OCI-LY3 (cell line): ENCODE data around the gene PDCD4.

Experiments used
- H2AFZ ChIP-seq: fragments of 200-600, 300-600 bp; shearing (Covaris generic); 2 replicates; pipeline ENCODE4 v1.6.0; 2014; ENCODE audit warnings: antibody characterized with exemption, low read depth, low read length
- H3K27ac ChIP-seq: fragments of 200-600, 300-600 bp; sonication (generic); 2 replicates; pipeline ENCODE4 v1.5.1; 2014; ENCODE audit warnings: mild to moderate bottlenecking, low read length, moderate library complexity, mixed read lengths
- H3K27me3 ChIP-seq: fragments of 200-600, 300-600 bp; sonication (generic); 2 replicates; pipeline ENCODE4 v1.6.1; 2014; ENCODE audit warnings: low read depth, low read length, mixed read lengths
- H3K36me3 ChIP-seq: fragments of 200-600, 300-600 bp; sonication (generic); replicated peaks from 2 replicates; pipeline ENCODE3; 2014; ENCODE audit warnings: low read depth, low read length, mixed read lengths
- H3K4me1 ChIP-seq: fragments of 300-600, 200-600 bp; sonication (generic); 2 replicates; pipeline ENCODE4 v1.6.1; 2014; ENCODE audit warnings: low read length, mixed read lengths
- H3K4me2 ChIP-seq: fragments of 200-600, 300-600 bp; sonication (generic); 2 replicates; pipeline ENCODE4 v1.6.1; 2014; ENCODE audit warnings: low read length, mixed read lengths
- H3K4me3 ChIP-seq: fragments of 300-600, 200-600 bp; sonication (generic); 2 replicates; pipeline ENCODE4 v1.5.1; 2014; ENCODE audit warnings: antibody characterized with exemption, mild to moderate bottlenecking, low read length, moderate library complexity
- H3K79me2 ChIP-seq: fragments of 300-600, 200-600 bp; shearing (Covaris generic); 2 replicates; pipeline ENCODE4 v1.6.1; 2014; ENCODE audit warnings: mild to moderate bottlenecking, low read length, mixed read lengths
- H3K9ac ChIP-seq: fragments of 300-600, 200-600 bp; shearing (Covaris generic); 2 replicates; pipeline ENCODE4 v1.6.0; 2014; ENCODE audit warnings: mild to moderate bottlenecking, low read length, moderate library complexity
- H3K9me3 ChIP-seq: fragments of 200-600, 300-600 bp; shearing (Covaris generic); 2 replicates; pipeline ENCODE4 v1.6.1; 2014; ENCODE audit warnings: low read length, mixed read lengths; ENCODE audit not compliant: insufficient read depth
- H4K20me1 ChIP-seq: fragments of 200-600, 300-600 bp; sonication (generic); 2 replicates; pipeline ENCODE4 v1.6.1; 2016; ENCODE audit warnings: low read length, mixed read lengths; ENCODE audit not compliant: insufficient read depth
- CTCF ChIP-seq: fragments of 200-600, 300-600 bp; sonication (generic); IDR thresholded peaks from 2 replicates; pipeline ENCODE4 v1.5.1; 2014; ENCODE audit warnings: antibody characterized with exemption, low read length, low read depth
- EZH2phosphoT487 ChIP-seq: fragments of 200-600 bp; shearing (Covaris generic); IDR thresholded peaks from 2 replicates; pipeline ENCODE4 v1.6.1; 2018; ENCODE audit warnings: antibody characterized with exemption, mixed run types, low read depth

Gene PDCD4

GRCh38 chr10:110857265-110858171 lies 14.2 kb upstream of the PDCD4 start:
- Histone ChIP-seq H3K27ac (no peak overlapping the region), H3K9ac (no peak overlapping the region), H3K4me1 (peaks cover 60% of the 10 kb centered on the region), H3K4me3 (no peak overlapping the region), H2AFZ (peak overlapping the region; percentile 54; the same call in 1 of the 2 replicates), H3K9me3 (no peaks in the 10 kb centered on the region), H3K79me2 (no peaks in the 10 kb centered on the region), H4K20me1 (no peaks in the 10 kb centered on the region), H3K4me2 (peak overlapping the region; percentile 14; the same call in 1 of the 2 replicates), H3K27me3 (no peaks in the 10 kb centered on the region), H3K36me3 (no peaks in the 10 kb centered on the region)
- TF ChIP-seq CTCF (no peak), EZH2phosphoT487 (no peak)

- Histone ChIP-seq H3K9ac (no peak overlapping the region), H3K27ac (no peak overlapping the region)
Observed at GRCh38 chr10:110858297-110858934, 13.3 kb upstream of the PDCD4 start.

GRCh38 chr10:110859206-110859972 lies 12.3 kb upstream of the PDCD4 start:
- TF ChIP-seq EZH2phosphoT487 (no peak), CTCF (no peak)
- Histone ChIP-seq H3K27ac (peak overlapping the region; percentile 89), H3K4me1 (peaks cover 70% of the 10 kb centered on the region)

More at GRCh38 chr10:110858297-110858934, 13.3 kb upstream of the PDCD4 start:
- Histone ChIP-seq H3K4me3 (no peak overlapping the region), H3K27me3 (no peaks in the 10 kb centered on the region), H3K9me3 (no peaks in the 10 kb centered on the region), H4K20me1 (no peaks in the 10 kb centered on the region), H3K79me2 (no peaks in the 10 kb centered on the region), H2AFZ (no peak overlapping the region), H3K4me1 (peaks cover 60% of the 10 kb centered on the region), H3K36me3 (no peaks in the 10 kb centered on the region), H3K4me2 (no peak overlapping the region)
- no peak for TF ChIP-seq CTCF
- no peak for TF ChIP-seq EZH2phosphoT487

More at GRCh38 chr10:110859206-110859972, 12.3 kb upstream of the PDCD4 start:
- H3K9me3 ChIP-seq: no peaks in the 10 kb centered on the region
- no peaks in the 10 kb centered on the region for H4K20me1 ChIP-seq
- no peak overlapping the region for H3K4me3 ChIP-seq
- peak overlapping the region; percentile 70 for H3K4me2 ChIP-seq
- no peaks in the 10 kb centered on the region for H3K36me3 ChIP-seq
- no peak overlapping the region for H2AFZ ChIP-seq
- H3K27me3 ChIP-seq: no peaks in the 10 kb centered on the region
- 0 out of 2 replicates have a peak overlapping the region, but pooled peaks have one; percentile 5 for H3K9ac ChIP-seq
- no peaks in the 10 kb centered on the region for H3K79me2 ChIP-seq
